Suprapubic skin (tissue), 4 donors: Measurements from ENCODE around the gene PTGES. TPM values are rescaled to one million over a fixed set of nuclear protein-coding genes. Genes with fewer than 3 reads are reported as not detected.
"Not testable (repeated sequence)": the region's sequence is repeated elsewhere in the genome, so short reads cannot be mapped to it uniquely, and the experiment has no call there.

Experiments used
- DNase-seq, 2 donors: peaks; one replicate each; pipeline ENCODE4 v3.0.0-alpha.2; 2019; ENCODE audit warnings: low spot score in 2 of 2
- H3K27ac ChIP-seq: fragments of 200-600 bp; sonication (generic); one replicate; pipeline ENCODE4 v1.5.1; 2019
- H3K27me3 ChIP-seq: fragments of 200-600 bp; sonication (generic); one replicate; pipeline ENCODE4 v1.5.1; 2019
- H3K36me3 ChIP-seq: fragments of 200-600 bp; sonication (generic); one replicate; pipeline ENCODE4 v1.5.1; 2019
- H3K4me1 ChIP-seq: fragments of 200-600 bp; sonication (generic); one replicate; pipeline ENCODE4 v1.5.1; 2019
- H3K4me3 ChIP-seq: fragments of 200-600 bp; sonication (generic); one replicate; pipeline ENCODE4 v1.5.1; 2019; ENCODE audit warnings: mild to moderate bottlenecking
- H3K9me3 ChIP-seq: fragments of 200-600 bp; sonication (generic); one replicate; pipeline ENCODE4 v1.5.1; 2019
- CTCF ChIP-seq, 2 donors: fragments of 200-600 bp in 1 of 2; fragments of 450-650 bp in 1 of 2; sonication (generic) in 1 of 2; IDR thresholded peaks; one replicate each; pipeline ENCODE4 v1.5.1; 2016 to 2019; ENCODE audit warnings: antibody characterized with exemption in 2 of 2, mild to moderate bottlenecking in 1 of 2, moderate library complexity in 1 of 2
- EP300 ChIP-seq: sonication (generic); formaldehyde crosslinking; IDR thresholded peaks from one replicate; pipeline ENCODE4 v1.6.1; 2017; ENCODE audit warnings: antibody characterized with exemption
- POLR2A ChIP-seq, 2 donors: fragments of 450-650 bp; IDR thresholded peaks; one replicate each; pipeline ENCODE4 v1.6.1; 2017; ENCODE audit warnings: antibody characterized with exemption in 2 of 2, mild to moderate bottlenecking in 2 of 2, moderate library complexity in 2 of 2
- POLR2AphosphoS5 ChIP-seq, 3 donors: sonication (generic); formaldehyde crosslinking; IDR thresholded peaks; one replicate each; pipeline ENCODE4 v1.6.1; 2017; ENCODE audit warnings: antibody characterized with exemption in 3 of 3
- WGBS: methylation state at CpG from one replicate; pipeline ENCODE4 v1.1.5; 2018; 5-methylcytosine and 5-hydroxymethylcytosine counted together
- total RNA-seq, 4 donors: library from RNA; depleted of rRNA; stranded (reverse); fragments of >200 nt; gene quantifications; one replicate each; pipeline ENCODE4 v1.1.0, GENCODE V29; 2016

Gene PTGES
- total RNA-seq, 4 donors from 2014 or later: 21.8 to 38.8 (median 24.0) TPM

- Histone ChIP-seq H3K27me3 (no peaks in the 10 kb centered on the region), H3K4me1 (peaks cover 3% of the 10 kb centered on the region), H3K27ac (no peak overlapping the region), H3K4me3 (no peak overlapping the region), H3K9me3 (no peaks in the 10 kb centered on the region), H3K36me3 (no peaks in the 10 kb centered on the region)
- no peak for DNase-seq
- WGBS: 85% methylated on average over 10 of the region's 10 CpGs
- TF ChIP-seq CTCF (IDR thresholded peaks at IDR 0.05) (no peak), EP300 (no peak), POLR2A (IDR thresholded peaks at IDR 0.05) (no peak), POLR2AphosphoS5 (IDR thresholded peaks at IDR 0.05) (no peak)
Measured at GRCh38 chr9:129786481-129786880, 33.6 kb upstream of the PTGES start.

GRCh38 chr9:129785866-129786265 is 33.0 kb upstream of the PTGES start:
- no peak overlapping the region for H3K4me3 ChIP-seq
- H3K9me3 ChIP-seq: no peaks in the 10 kb centered on the region
- H3K36me3 ChIP-seq: no peaks in the 10 kb centered on the region
- H3K27ac ChIP-seq: no peak overlapping the region
- peaks cover 3% of the 10 kb centered on the region for H3K4me1 ChIP-seq
- TF ChIP-seq POLR2A (IDR thresholded peaks at IDR 0.05) (no peak), POLR2AphosphoS5 (IDR thresholded peaks at IDR 0.05) (no peak), CTCF (IDR thresholded peaks at IDR 0.05) (no peak), EP300 (no peak)
- H3K27me3 ChIP-seq: no peaks in the 10 kb centered on the region
- 59% methylated on average over 1 of the region's 1 CpG for WGBS
- no peak for DNase-seq

- H3K4me3 ChIP-seq, H3K27ac ChIP-seq, H3K36me3 ChIP-seq, DNase-seq, H3K9me3 ChIP-seq, H3K27me3 ChIP-seq, H3K4me1 ChIP-seq: not testable (repeated sequence)
- WGBS: 68% methylated on average over 11 of the region's 11 CpGs
Measured at GRCh38 chr9:129784970-129785369, 32.1 kb upstream of the PTGES start.

GRCh38 chr9:129783516-129784361 is 30.9 kb upstream of the PTGES start:
- TF ChIP-seq EP300: no peak
- TF ChIP-seq CTCF (IDR thresholded peaks at IDR 0.05): peak; percentile 86 to 94
- no peak for TF ChIP-seq POLR2AphosphoS5 (IDR thresholded peaks at IDR 0.05)
- no peak for TF ChIP-seq POLR2A (IDR thresholded peaks at IDR 0.05)
- Histone ChIP-seq H3K4me3 (no peak overlapping the region), H3K27ac (no peak overlapping the region), H3K27me3 (no peaks in the 10 kb centered on the region), H3K4me1 (no peaks in the 10 kb centered on the region), H3K9me3 (no peaks in the 10 kb centered on the region), H3K36me3 (no peaks in the 10 kb centered on the region)
- peak; percentile 85 to 90 for DNase-seq
- 32% methylated on average over 14 of the region's 14 CpGs for WGBS

GRCh38 chr9:129781981-129782380 is 29.1 kb upstream of the PTGES start:
- H3K27ac ChIP-seq: no peak overlapping the region
- WGBS: 72% methylated on average over 5 of the region's 5 CpGs
- H3K4me1 ChIP-seq: peaks cover 13% of the 10 kb centered on the region
- TF ChIP-seq CTCF (IDR thresholded peaks at IDR 0.05) (no peak), POLR2AphosphoS5 (IDR thresholded peaks at IDR 0.05) (no peak), POLR2A (IDR thresholded peaks at IDR 0.05) (no peak), EP300 (no peak)
- H3K27me3 ChIP-seq: no peaks in the 10 kb centered on the region
- no peak overlapping the region for H3K4me3 ChIP-seq
- no peaks in the 10 kb centered on the region for H3K9me3 ChIP-seq
- no peak for DNase-seq
- no peaks in the 10 kb centered on the region for H3K36me3 ChIP-seq
